HG03066 (cell line): ENCODE data around the gene FMNL2.
A peak's percentile ranks its signal among the peaks of the same experiment; 100 is the strongest.

Experiments used
- ATAC-seq: cut with Tn5 transposase; IDR thresholded peaks from one replicate; pipeline ENCODE4 v1.9.1; 2021; ENCODE audit warnings: low read depth; ENCODE audit not compliant: unreplicated experiment

FMNL2 gene

GRCh38 chr2:152627351-152627957 is 292.5 kb downstream of the FMNL2 start:
- ATAC-seq: peak; percentile 72

GRCh38 chr2:152629202-152629601 is 294.2 kb downstream of the FMNL2 start:
- ATAC-seq: no peak

GRCh38 chr2:152630466-152630865 is 295.5 kb downstream of the FMNL2 start:
- no peak for ATAC-seq

- ATAC-seq: no peak
These were observed 297.8 kb downstream of the FMNL2 start for GRCh38 chr2:152632736-152633135.

- no peak for ATAC-seq
These were observed 300.8 kb downstream of the FMNL2 start for GRCh38 chr2:152635635-152636298.

GRCh38 chr2:152637251-152637650 is 302.3 kb downstream of the FMNL2 start:
- no peak for ATAC-seq

GRCh38 chr2:152638056-152638455 is 303.1 kb downstream of the FMNL2 start:
- no peak for ATAC-seq

- ATAC-seq: no peak
These were observed 303.6 kb downstream of the FMNL2 start for GRCh38 chr2:152638590-152638989.

- no peak for ATAC-seq
These were observed 309.4 kb downstream of the FMNL2 start for GRCh38 chr2:152644189-152644873.

- no peak for ATAC-seq
These were observed 311.3 kb downstream of the FMNL2 start for GRCh38 chr2:152646264-152646663.

GRCh38 chr2:152646775-152647174 is 311.8 kb downstream of the FMNL2 start:
- ATAC-seq: no peak

- ATAC-seq: no peak
These were observed 312.6 kb downstream of the FMNL2 start for GRCh38 chr2:152647552-152647951.

- ATAC-seq: no peak
These were observed 313.4 kb downstream of the FMNL2 start for GRCh38 chr2:152648336-152648735.

GRCh38 chr2:152649997-152650396 is 315.0 kb downstream of the FMNL2 start:
- ATAC-seq: no peak

- ATAC-seq: no peak
These were observed 315.9 kb downstream of the FMNL2 start for GRCh38 chr2:152650768-152651371.

- ATAC-seq: no peak
These were observed 316.9 kb downstream of the FMNL2 start for GRCh38 chr2:152651834-152652233.

GRCh38 chr2:152655880-152656279 is 320.9 kb downstream of the FMNL2 start:
- ATAC-seq: no peak

- ATAC-seq: no peak
These were observed 322.1 kb downstream of the FMNL2 start for GRCh38 chr2:152657043-152657442.

GRCh38 chr2:152658221-152658620 is 323.2 kb downstream of the FMNL2 start:
- no peak for ATAC-seq

- ATAC-seq: no peak
These were observed 326.1 kb downstream of the FMNL2 start for GRCh38 chr2:152661076-152661475.

GRCh38 chr2:152664725-152665124 is 329.8 kb downstream of the FMNL2 start:
- no peak for ATAC-seq
